Muscle of arm (tissue), 12 donors: ENCODE results near the gene ZER1. TPM values are rescaled to one million over a fixed set of nuclear protein-coding genes. Genes with fewer than 3 reads are reported as not detected.
"Not testable (repeated sequence)": the region's sequence is repeated elsewhere in the genome, so short reads cannot be mapped to it uniquely, and the experiment has no call there.

Source experiments
- DNase-seq: peaks from one replicate; pipeline ENCODE4 v3.0.0-alpha.2; 2013
- polyA plus RNA-seq, 12 donors: library from polyadenylated mRNA; unstranded; fragments of 120-200 nt; gene quantifications; one replicate each; pipeline ENCODE4 v1.2.1, GENCODE V29; 2013; ENCODE audit not compliant: insufficient read length in 12 of 12

ZER1 gene
- polyA plus RNA-seq, 12 donors, result 27.6 to 45.8 (median 30.8) TPM; not detected in 1

- DNase-seq, result not testable (repeated sequence)
Measured at GRCh38 chr9:128699096-128699795, 72.5 kb downstream of the ZER1 start.

- DNase-seq, result no peak
Measured at GRCh38 chr9:128696923-128697707, 74.6 kb downstream of the ZER1 start.

- DNase-seq, result no peak
Measured at GRCh38 chr9:128694344-128694743, 77.4 kb downstream of the ZER1 start.

GRCh38 chr9:128693738-128694137 lies 78.0 kb downstream of the ZER1 start:
- not testable (repeated sequence) for DNase-seq

GRCh38 chr9:128690684-128691034 lies 81.1 kb downstream of the ZER1 start:
- DNase-seq, result no peak

- DNase-seq, result no peak
Measured at GRCh38 chr9:128689820-128690683, 81.7 kb downstream of the ZER1 start.

- DNase-seq, result peak; percentile 51
Measured at GRCh38 chr9:128689293-128689774, 82.4 kb downstream of the ZER1 start.

GRCh38 chr9:128688501-128689292 lies 83.0 kb downstream of the ZER1 start, which contains the start of gene SET:
SET (plus strand) TSS chr9:128689222; CDS start chr9:128689583, 361 bp downstream.
- peak; percentile 93 for DNase-seq

GRCh38 chr9:128687453-128687852 lies 84.3 kb downstream of the ZER1 start:
- DNase-seq, result no peak

GRCh38 chr9:128685636-128686489 lies 85.9 kb downstream of the ZER1 start:
- no peak for DNase-seq

- peak; percentile 85 for DNase-seq
Measured at GRCh38 chr9:128684325-128685199, 87.2 kb downstream of the ZER1 start.

- DNase-seq, result peak; percentile 51
Measured at GRCh38 chr9:128684065-128684324, 87.7 kb downstream of the ZER1 start.

GRCh38 chr9:128683340-128684064 lies 88.2 kb downstream of the ZER1 start:
- no peak for DNase-seq

Other genes with a start within 250 kb of the ZER1 start
- gene SPTAN1, start 219.3 kb downstream of the ZER1 start, polyA plus RNA-seq, result 100 to 1,000 TPM; 222 to 770 (median 291) TPM
- 10 to 100 TPM in 11 of 12 donors, not detected in 1; 32.4 to 47.0 (median 39.0) TPM for gene DYNC2I2, start 115.1 kb downstream of the ZER1 start, polyA plus RNA-seq
- gene SET, start 82.7 kb downstream of the ZER1 start, polyA plus RNA-seq, result 1,000 to 10,000 TPM in 1 of 12 donors, 100 to 1,000 TPM in 11; 269 to 6,798 (median 356) TPM
- gene PKN3, start 69.4 kb downstream of the ZER1 start, polyA plus RNA-seq, result 10 to 100 TPM in 1 of 12 donors, 1 to 10 TPM in 10, not detected in 1; 6.3 to 16.6 (median 8.1) TPM
- gene ZDHHC12, start 47.8 kb downstream of the ZER1 start, polyA plus RNA-seq, result 10 to 100 TPM in 1 of 12 donors, 1 to 10 TPM in 10, not detected in 1; 4.4 to 10.8 (median 5.6) TPM
- gene TBC1D13, start 15.3 kb upstream of the ZER1 start, polyA plus RNA-seq, result 10 to 100 TPM in 11 of 12 donors, not detected in 1; 24.0 to 43.9 (median 36.9) TPM
- gene ENDOG, start 46.6 kb upstream of the ZER1 start, polyA plus RNA-seq, result 10 to 100 TPM in 8 of 12 donors, 1 to 10 TPM in 2, not detected in 2; 7.0 to 23.3 (median 13.3) TPM
- 10 to 100 TPM in 11 of 12 donors, not detected in 1; 18.4 to 29.3 (median 26.7) TPM for gene SPOUT1, start 57.9 kb upstream of the ZER1 start, polyA plus RNA-seq
- gene KYAT1, start 110.0 kb upstream of the ZER1 start, polyA plus RNA-seq, result 1 to 10 TPM in 10 of 12 donors, not detected in 2; 4.0 to 7.5 (median 5.3) TPM
- gene LRRC8A, start 110.2 kb upstream of the ZER1 start, polyA plus RNA-seq, result 10 to 100 TPM in 11 of 12 donors, not detected in 1; 15.2 to 24.4 (median 21.5) TPM
- gene PHYHD1, start 149.1 kb upstream of the ZER1 start, polyA plus RNA-seq, result 10 to 100 TPM in 11 of 12 donors, not detected in 1; 30.7 to 50.2 (median 39.8) TPM
- 10 to 100 TPM in 2 of 12 donors, 1 to 10 TPM in 9, not detected in 1; 6.8 to 10.6 (median 8.4) TPM for gene DOLK, start 175.7 kb upstream of the ZER1 start, polyA plus RNA-seq
- gene NUP188, start 175.8 kb upstream of the ZER1 start, polyA plus RNA-seq, result 10 to 100 TPM in 11 of 12 donors, not detected in 1; 23.3 to 44.2 (median 34.2) TPM